NCI-H2029 (cell line): ENCODE results near the gene NSUN7.
"Not testable (repeated sequence)": the region's sequence is repeated elsewhere in the genome, so short reads cannot be mapped to it uniquely, and the experiment has no call there.

Experiments
- DNase-seq: peaks from one replicate; lab custom pipeline; 2025; lab: John Stamatoyannopoulos, UW

The NSUN7 gene, protein sequence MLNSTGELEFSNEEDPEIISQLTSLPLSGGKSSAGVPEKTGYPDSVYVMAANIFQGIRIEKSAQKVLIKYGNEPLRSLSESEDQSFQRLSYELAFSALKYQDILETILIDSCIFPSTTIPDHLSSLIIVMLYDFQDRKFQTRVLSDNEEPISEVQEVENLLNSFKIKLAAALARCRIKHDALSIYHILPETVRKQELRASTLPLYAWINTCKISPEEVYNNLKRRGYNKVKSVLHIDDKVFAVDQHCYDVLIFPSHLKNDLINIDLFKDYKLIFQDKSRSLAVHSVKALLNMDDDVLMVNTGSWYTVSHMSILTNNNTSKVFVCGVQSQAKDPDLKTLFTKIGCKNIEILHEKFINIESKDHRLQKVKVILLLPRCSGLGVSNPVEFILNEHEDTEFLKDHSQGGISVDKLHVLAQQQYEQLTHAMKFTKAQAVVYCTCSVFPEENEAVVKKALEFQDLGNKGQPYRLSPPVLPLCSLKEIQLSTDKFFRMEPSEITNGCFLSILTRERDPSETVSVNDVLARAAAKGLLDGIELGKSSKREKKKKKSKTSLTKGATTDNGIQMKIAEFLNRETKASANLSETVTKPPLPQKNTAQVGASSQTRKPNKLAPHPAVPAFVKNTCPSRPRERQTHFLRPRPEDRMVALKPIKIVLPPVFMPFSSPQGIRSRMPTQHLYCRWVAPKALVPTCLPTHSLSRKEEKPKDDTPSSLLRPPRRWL

GRCh38 chr4:40749717-40750460 lies at the start of gene NSUN7:
NSUN7 (plus strand) TSS chr4:40749955; CDS start chr4:40750694, 739 bp downstream.
- peak; percentile 86 for DNase-seq

- DNase-seq, result no peak
Observed at GRCh38 chr4:40702137-40702799, 47.5 kb upstream of the NSUN7 start.

DNA sequence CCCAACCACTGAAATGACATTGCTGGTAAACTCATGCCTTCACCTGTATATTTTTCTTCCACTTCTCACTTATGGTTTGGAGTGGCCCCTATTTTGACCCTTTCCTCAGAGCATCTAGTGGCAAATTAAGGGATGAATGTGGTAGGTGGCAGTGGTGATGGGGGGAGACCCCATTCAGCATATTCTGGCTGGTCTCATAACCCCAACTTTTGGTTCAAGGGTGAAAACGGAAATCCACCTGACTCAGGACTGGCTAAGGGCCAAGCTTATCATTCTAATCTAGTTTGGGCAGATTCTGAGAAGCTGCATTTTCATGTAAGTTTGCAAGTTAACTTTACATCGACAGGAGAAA lies 47.0 kb upstream of the NSUN7 start:
- DNase-seq, result no peak

DNA sequence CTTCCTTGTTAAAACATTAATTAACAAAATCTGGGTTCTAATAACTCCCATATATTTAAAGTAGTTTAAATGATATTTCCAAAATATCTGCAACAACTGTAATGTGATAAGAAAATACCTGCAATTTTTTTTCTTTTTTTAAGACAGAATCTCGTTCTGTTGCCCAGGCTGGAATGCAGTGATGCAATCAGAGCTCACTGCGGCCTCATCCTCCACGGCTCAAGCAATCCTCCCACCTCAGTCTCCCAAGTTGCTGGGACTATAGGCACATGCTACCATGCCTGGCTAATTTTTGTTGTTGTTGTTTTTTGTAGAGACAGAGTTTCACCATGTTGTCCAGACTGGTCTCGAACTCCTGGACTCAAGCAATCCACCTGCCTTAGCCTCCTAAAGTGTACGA lies 45.7 kb upstream of the NSUN7 start:
- no peak for DNase-seq

DNA sequence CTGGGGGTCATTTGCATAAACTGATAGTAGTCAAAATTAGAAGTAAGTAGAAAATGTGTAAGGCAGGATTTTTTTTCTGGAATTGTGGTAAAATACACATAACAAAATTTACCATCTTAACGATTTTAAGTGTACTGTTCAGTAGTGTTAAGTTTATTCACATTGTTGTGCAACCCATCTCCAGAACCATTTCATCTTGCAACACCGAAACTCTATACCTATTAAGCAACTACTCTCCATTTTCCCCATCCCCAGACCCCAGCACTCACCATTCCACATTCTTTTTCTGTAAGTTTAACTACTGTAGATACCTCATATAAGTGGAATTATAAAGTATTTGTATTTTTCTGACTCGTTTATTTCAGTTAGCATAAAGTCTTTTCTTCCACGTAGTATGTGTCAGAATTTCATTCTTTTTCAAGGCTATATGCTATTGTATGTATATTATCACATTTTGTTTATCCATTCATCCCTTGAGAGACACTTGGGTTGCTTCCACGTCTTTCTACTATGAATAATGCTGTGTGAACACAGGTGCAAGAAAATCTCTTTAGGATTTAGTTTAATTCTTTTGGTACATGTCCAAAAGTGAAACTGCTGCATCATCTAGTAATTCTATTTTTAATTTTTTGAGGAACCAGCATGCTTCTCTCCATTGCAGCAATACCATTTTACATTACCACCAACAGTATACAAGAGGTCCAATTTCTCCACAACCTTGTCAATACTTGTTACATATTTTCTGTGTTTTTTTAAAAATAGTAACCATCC lies 39.1 kb upstream of the NSUN7 start:
- DNase-seq, result no peak

DNA sequence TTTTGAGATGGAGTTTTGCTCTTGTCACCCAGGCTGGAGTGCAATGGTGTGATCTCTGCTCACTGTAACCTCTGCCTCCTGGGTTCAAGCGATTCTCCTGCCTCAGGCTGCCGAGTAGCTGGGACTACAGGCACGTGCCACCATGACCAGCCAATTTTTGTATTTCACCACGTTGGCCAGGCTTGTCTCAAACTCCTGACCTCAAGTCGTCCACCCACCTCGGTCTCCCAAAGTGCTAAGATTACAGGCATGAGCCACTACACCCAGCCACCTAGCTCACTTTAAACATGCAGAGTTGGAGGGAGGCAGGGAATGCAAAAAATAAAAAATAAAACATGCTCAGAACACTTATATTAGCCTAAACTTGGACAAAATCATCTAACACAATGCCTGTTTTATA lies 36.8 kb upstream of the NSUN7 start:
- DNase-seq, result not testable (repeated sequence)

DNA sequence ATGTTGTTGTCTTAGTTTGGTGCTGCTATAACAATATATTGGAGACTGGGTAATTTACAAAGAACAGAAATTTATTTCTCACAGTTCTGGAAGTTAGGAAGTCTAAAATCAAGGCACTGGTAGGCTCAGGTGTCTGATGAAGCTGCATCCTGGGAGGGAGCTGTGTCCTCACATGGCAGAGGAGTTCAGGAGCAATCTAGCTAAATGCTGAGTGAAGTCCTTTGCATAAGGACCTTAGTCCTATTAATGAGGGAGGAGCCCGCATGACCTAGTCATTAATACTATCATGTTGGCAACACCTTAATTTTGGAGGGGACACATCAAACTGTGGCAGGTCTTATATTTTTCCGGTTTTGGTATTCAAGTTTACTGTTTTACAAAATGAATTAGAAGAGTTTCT lies 36.0 kb upstream of the NSUN7 start:
- DNase-seq, result no peak

DNA sequence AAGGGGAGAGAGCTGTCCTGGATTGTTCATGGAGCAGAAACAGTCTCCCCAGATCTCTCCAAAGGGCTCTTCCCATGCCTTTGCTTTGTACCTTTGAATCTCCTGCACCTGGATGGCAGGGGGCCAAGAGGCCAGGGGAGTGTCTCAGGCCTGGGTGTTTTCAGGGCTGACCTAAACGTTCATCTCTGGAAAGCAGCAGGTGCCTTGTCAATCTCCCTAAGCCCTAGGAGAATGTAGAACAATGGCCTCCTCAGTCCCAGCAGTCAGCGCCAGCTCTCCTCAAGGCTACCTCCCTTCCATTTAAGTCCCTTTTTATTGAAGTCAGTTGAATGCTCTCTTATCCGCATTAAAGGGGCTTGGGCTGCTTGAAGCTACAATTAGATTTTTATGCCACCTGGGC lies 31.2 kb upstream of the NSUN7 start:
- peak; percentile 46 for DNase-seq

DNA sequence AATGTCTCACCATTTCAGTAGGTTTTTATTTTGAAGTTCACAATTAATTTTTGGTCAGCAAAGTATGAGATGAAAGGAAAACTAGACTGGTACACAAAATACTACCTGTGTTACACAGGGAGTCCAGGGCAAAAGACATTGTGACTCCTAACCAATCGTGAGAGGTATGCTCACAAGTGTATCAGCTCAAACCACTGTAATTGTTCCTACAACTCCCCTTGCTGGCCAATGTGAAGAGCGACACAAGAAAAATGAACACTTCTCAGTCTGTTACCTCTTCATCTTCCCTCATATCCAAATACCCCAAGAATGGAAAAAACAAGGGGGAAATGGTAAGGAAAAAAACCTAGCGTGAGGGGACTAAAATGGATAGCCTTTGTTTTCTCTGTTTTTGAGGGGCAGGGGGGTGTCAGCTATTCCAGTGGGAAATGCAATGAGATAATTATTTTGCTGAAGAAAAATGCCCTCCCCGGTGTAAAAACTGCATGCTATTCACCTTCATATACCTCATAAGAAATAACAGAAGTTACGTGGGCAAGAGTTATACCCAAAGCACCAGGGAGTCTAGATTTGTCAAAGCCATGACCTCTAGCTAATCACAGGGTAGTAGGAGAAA lies 30.6 kb upstream of the NSUN7 start:
- peak; percentile 47 for DNase-seq

GRCh38 chr4:40720351-40720750 lies 29.4 kb upstream of the NSUN7 start:
- no peak for DNase-seq

DNA sequence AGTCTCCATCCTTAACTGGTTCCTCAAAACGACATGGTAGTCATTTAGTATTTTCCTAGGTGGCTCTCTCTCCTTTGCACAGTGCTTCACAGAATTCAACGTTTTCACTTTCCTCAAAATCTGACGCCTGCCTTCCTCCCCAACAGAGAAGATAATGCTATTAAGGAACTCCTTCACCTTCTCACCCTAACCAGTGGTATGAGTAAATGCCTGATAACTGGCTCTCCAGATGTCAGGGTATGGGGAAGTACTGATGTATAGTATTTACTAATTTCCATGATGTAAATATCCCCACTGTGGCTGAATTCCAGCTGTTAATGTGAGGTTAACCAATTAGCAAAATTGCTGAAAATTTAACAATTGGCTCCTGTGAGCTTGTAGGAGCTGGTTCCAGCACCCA lies 28.8 kb upstream of the NSUN7 start:
- DNase-seq, result no peak

DNA sequence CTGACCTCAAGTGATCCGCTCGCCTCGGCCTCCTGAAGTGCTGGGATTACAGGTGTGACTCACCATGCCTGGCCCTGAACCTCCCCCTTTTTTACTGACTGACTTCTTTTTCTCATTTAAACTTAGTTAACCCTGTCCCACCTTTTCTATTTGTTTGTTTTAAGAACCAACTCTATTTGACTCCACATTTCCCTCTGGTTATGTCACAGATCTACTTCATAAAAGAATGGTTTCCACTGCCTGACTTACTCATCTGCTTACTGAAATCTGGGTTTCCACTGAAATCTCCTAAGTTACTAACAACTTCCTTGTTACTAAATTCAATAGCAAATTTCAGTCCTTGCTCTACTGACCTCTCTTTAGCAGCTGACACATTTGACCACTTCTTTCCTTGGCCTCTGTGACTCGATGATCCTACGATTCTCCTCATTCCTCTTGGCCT lies 28.0 kb upstream of the NSUN7 start:
- DNase-seq, result no peak

- no peak for DNase-seq
Observed at GRCh38 chr4:40722576-40723161, 27.1 kb upstream of the NSUN7 start.

- no peak for DNase-seq
Observed at GRCh38 chr4:40723728-40724127, 26.0 kb upstream of the NSUN7 start.

GRCh38 chr4:40728333-40728732 lies 21.4 kb upstream of the NSUN7 start:
- no peak for DNase-seq

DNA sequence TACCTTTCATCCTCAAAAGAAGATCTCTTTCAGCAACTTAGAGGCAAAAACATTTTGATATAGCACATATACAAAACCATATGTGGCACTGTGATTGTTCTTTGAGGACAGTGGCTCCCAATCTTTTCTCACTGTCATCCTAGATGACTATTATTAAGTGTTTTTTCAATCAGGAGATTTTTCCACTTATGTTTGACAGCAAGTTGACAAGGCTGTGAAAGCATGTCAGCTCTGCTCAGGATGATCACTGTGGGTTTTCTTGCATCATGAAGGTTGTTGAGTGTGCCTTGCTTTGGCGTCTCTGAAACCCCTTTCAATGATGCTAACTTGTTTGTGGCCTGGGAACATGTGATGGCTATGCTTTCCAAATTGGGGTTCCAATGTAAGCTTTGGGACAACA lies 20.2 kb upstream of the NSUN7 start:
- no peak for DNase-seq

DNA sequence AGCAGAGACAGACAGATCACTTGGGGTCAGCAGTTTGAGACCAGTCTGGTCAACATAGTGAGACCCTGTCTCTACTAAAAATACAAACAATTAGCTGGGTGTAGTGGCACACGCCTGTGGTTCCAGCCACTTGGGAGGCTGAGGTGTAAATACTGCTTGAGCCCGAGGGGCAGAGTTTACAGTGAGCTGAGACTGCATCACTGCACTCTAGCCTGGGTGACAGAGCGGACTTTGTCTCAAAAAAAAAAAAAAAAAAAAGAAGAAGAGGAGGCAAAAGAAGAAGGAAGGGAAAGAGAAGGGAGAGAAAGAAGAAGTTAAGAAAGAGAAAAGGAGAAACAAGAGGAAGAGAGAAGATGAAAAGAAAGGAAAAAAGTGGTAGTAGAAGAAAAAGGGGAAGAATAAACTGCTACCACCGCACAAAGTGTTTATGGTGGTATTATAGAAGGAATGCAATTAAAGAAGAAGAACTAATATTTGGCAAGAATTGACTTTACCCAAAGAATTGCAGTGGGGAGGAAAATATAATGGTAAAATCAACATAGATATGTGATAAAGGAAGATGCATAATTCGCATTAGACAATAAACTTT lies 19.6 kb upstream of the NSUN7 start:
- no peak for DNase-seq

GRCh38 chr4:40731361-40731760 lies 18.4 kb upstream of the NSUN7 start:
- DNase-seq, result no peak

DNA sequence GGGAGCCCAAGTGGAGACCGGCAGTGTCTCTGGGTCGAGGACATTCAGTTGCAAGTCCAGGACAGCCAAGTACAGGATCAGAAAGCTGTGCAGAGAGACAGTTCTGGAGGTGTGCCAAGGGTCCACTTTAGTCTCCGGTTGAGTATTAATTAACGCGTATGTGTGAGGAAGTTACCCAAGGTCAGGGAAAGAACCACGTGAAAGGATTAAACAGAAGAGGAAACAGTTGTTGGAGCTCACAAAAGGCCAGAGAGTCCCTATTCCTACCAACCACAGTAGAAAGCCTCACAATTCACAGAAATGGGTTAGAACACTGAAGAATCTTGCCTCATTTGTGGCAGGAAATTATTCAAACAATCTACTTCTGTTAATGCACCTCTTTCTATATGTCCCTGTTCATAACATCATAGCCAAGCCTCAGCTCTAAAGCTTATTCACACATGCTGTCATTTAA lies 17.9 kb upstream of the NSUN7 start:
- DNase-seq, result peak; percentile 65

GRCh38 chr4:40733752-40734151 lies 16.0 kb upstream of the NSUN7 start:
- DNase-seq, result no peak
